ENCODE data around the gene LRRC56. TPM values are rescaled to one million over a fixed set of nuclear protein-coding genes. Genes with fewer than 3 reads are reported as not detected.

The LRRC56 gene
- total RNA-seq, 5 donors from 2014 or later (not counting 1 experiment from before 2014, with no cell fraction given), result 3.4 to 6.1 (median 5.6) TPM

- H3K4me1 ChIP-seq (ENCODE audit: control insufficient read depth in 1 of 2, extremely low read depth in 1 of 2, insufficient read depth in 2 of 2, low read length in 2 of 2), result peaks cover 2 to 28% of the 10 kb centered on the region in 2 experiments
- Mint-ChIP-seq H3K27ac (no peak overlapping the region), H3K27me3 (no peaks in the 10 kb centered on the region), H3K4me1 (peaks cover 7 to 10% (median 8%) of the 10 kb centered on the region in 3 donors), H3K9me3 (no peaks in the 10 kb centered on the region), H3K36me3 (no peaks in the 10 kb centered on the region), H3K4me3 (peak overlapping the region in 2 of 3 donors; percentile 55 to 62)
- peak; percentile 23 to 92 (median 66) for DNase-seq
- H3K27me3 ChIP-seq (replicated peaks in 1 of 2; ENCODE audit: control insufficient read depth in 2 of 2, extremely low read depth in 1 of 2, insufficient read depth in 2 of 2, low read length in 1 of 2), result peaks cover 0 to 23% of the 10 kb centered on the region in 2 experiments
- ChIA-PET POLR2A (interaction anchor here in 1 of 2 donors (0.6 to 0.8 kb wide), 2 partner anchors 139 to 140 kb away, joined by 3 to 6 read pairs; partner anchors contain the start of gene DEAF1), CTCF (interaction anchor here (0.5 to 1.6 kb wide), 14 partner anchors 21 to 204 kb away, joined by 3 to 12 read pairs (median 4); partner anchors contain the start of genes PHRF1 (in 1 of the 2), TALDO1 (in 1 of the 2) and TMEM80 (in 1 of the 2))
- H3K9me3 ChIP-seq, result no peaks in the 10 kb centered on the region
- peak overlapping the region; percentile 28 to 40 for H3K4me3 ChIP-seq (ENCODE audit: control insufficient read depth in 1 of 2, extremely low read depth in 1 of 2, low read length in 1 of 2)
- WGBS (ENCODE audit: insufficient coverage), result 27% methylated on average over 33 of the region's 60 CpGs
- no peak overlapping the region for H3K27ac ChIP-seq (ENCODE audit: low read length)
- peak; percentile 73 to 82 (median 78) for ATAC-seq (replicated peaks in 1 of 4)
- H3K36me3 ChIP-seq (ENCODE audit: control insufficient read depth in 2 of 2, extremely low read depth in 1 of 2, insufficient read depth in 1 of 2, low read length in 1 of 2), result no peaks in the 10 kb centered on the region
Measured at GRCh38 chr11:554428-555226, 17.3 kb downstream of the LRRC56 start.

GRCh38 chr11:555227-555779 is 18.0 kb downstream of the LRRC56 start:
- Histone ChIP-seq H3K4me3 (ENCODE audit: control insufficient read depth in 1 of 2, extremely low read depth in 1 of 2, low read length in 1 of 2) (peak overlapping the region; percentile 40 to 52), H3K27ac (ENCODE audit: low read length) (no peak overlapping the region), H3K4me1 (ENCODE audit: control insufficient read depth in 1 of 2, extremely low read depth in 1 of 2, insufficient read depth in 2 of 2, low read length in 2 of 2) (peaks cover 2 to 35% of the 10 kb centered on the region in 2 experiments), H3K27me3 (replicated peaks in 1 of 2; ENCODE audit: control insufficient read depth in 2 of 2, extremely low read depth in 1 of 2, insufficient read depth in 2 of 2, low read length in 1 of 2) (peaks cover 0 to 22% of the 10 kb centered on the region in 2 experiments), H3K36me3 (ENCODE audit: control insufficient read depth in 2 of 2, extremely low read depth in 1 of 2, insufficient read depth in 1 of 2, low read length in 1 of 2) (no peaks in the 10 kb centered on the region), H3K9me3 (no peaks in the 10 kb centered on the region)
- peak overlapping the region; percentile 24 to 55 (median 34) for H3K4me3 Mint-ChIP-seq
- no peaks in the 10 kb centered on the region for H3K9me3 Mint-ChIP-seq
- DNase-seq, result peak in 1 of 35 experiments; percentile 40
- H3K27me3 Mint-ChIP-seq, result no peaks in the 10 kb centered on the region
- ATAC-seq (replicated peaks in 1 of 4), result peak; percentile 16 to 33 (median 23)
- peaks cover 12 to 15% (median 13%) of the 10 kb centered on the region in 3 donors for H3K4me1 Mint-ChIP-seq
- H3K36me3 Mint-ChIP-seq, result no peaks in the 10 kb centered on the region
- ChIA-PET CTCF (interaction anchor here (0.5 to 1.6 kb wide), 9 partner anchors 21 to 204 kb away, joined by 3 to 12 read pairs (median 4); partner anchors contain the start of genes PHRF1 (in 1 of the 2), TALDO1 (in 1 of the 2) and TMEM80 (in 1 of the 2)), POLR2A (interaction anchor here in 1 of 2 donors (0.6 to 0.8 kb wide), 2 partner anchors 138 to 140 kb away, joined by 3 to 6 read pairs; partner anchors contain the start of gene DEAF1)
- no peak overlapping the region for H3K27ac Mint-ChIP-seq
- WGBS (ENCODE audit: insufficient coverage), result under 1% methylated on average over 55 of the region's 57 CpGs

GRCh38 chr11:555780-556661 is 18.7 kb downstream of the LRRC56 start:
- peaks cover 0 to 22% of the 10 kb centered on the region in 2 experiments for H3K27me3 ChIP-seq (replicated peaks in 1 of 2; ENCODE audit: control insufficient read depth in 2 of 2, extremely low read depth in 1 of 2, insufficient read depth in 2 of 2, low read length in 1 of 2)
- H3K27me3 Mint-ChIP-seq, result no peaks in the 10 kb centered on the region
- peaks cover 12 to 15% (median 13%) of the 10 kb centered on the region in 3 donors for H3K4me1 Mint-ChIP-seq
- DNase-seq (peak in 5 of 35 experiments; percentile 26 to 58 (median 35)), ATAC-seq (replicated peaks in 1 of 4) (no peak)
- no peaks in the 10 kb centered on the region for H3K9me3 Mint-ChIP-seq
- peak overlapping the region in 1 of 2 donors; percentile 44 for H3K4me3 ChIP-seq (ENCODE audit: control insufficient read depth in 1 of 2, extremely low read depth in 1 of 2, low read length in 1 of 2)
- POLR2A ChIA-PET, result no interaction called here
- H3K9me3 ChIP-seq, result no peaks in the 10 kb centered on the region
- 5% methylated on average over 101 of the region's 104 CpGs for WGBS (ENCODE audit: insufficient coverage)
- H3K27ac ChIP-seq (ENCODE audit: low read length), result peak overlapping the region; percentile 18
- H3K36me3 ChIP-seq (ENCODE audit: control insufficient read depth in 2 of 2, extremely low read depth in 1 of 2, insufficient read depth in 1 of 2, low read length in 1 of 2), result no peaks in the 10 kb centered on the region
- peaks cover 2 to 37% of the 10 kb centered on the region in 2 experiments for H3K4me1 ChIP-seq (ENCODE audit: control insufficient read depth in 1 of 2, extremely low read depth in 1 of 2, insufficient read depth in 2 of 2, low read length in 2 of 2)
- no peaks in the 10 kb centered on the region for H3K36me3 Mint-ChIP-seq
- peak overlapping the region in 1 of 2 donors; percentile 52 for H3K27ac Mint-ChIP-seq
- peak overlapping the region; percentile 33 to 52 (median 45) for H3K4me3 Mint-ChIP-seq
- CTCF ChIA-PET, result interaction anchor here (0.7 to 1.6 kb wide), 6 partner anchors 20 to 203 kb away, joined by 3 to 12 read pairs (median 4); partner anchors contain the start of genes PHRF1 (in 1 of the 2) and TMEM80 (in 1 of the 2)

- no peaks in the 10 kb centered on the region for H3K9me3 Mint-ChIP-seq
- Histone ChIP-seq H3K27ac (ENCODE audit: low read length) (peak overlapping the region; percentile 18), H3K4me3 (ENCODE audit: control insufficient read depth in 1 of 2, extremely low read depth in 1 of 2, low read length in 1 of 2) (no peak overlapping the region), H3K9me3 (no peaks in the 10 kb centered on the region), H3K36me3 (ENCODE audit: control insufficient read depth in 2 of 2, extremely low read depth in 1 of 2, insufficient read depth in 1 of 2, low read length in 1 of 2) (no peaks in the 10 kb centered on the region), H3K4me1 (ENCODE audit: control insufficient read depth in 1 of 2, extremely low read depth in 1 of 2, insufficient read depth in 2 of 2, low read length in 2 of 2) (peaks cover 5 to 42% of the 10 kb centered on the region in 2 experiments), H3K27me3 (replicated peaks in 1 of 2; ENCODE audit: control insufficient read depth in 2 of 2, extremely low read depth in 1 of 2, insufficient read depth in 2 of 2, low read length in 1 of 2) (peaks cover 0 to 22% of the 10 kb centered on the region in 2 experiments)
- no peak for DNase-seq
- WGBS (ENCODE audit: insufficient coverage), result 83% methylated on average over 22 of the region's 22 CpGs
- peak overlapping the region; percentile 52 to 57 for H3K27ac Mint-ChIP-seq
- POLR2A ChIA-PET, result no interaction called here
- no peak for ATAC-seq (replicated peaks in 1 of 4)
- CTCF ChIA-PET, result interaction anchor here in 1 of 2 donors (0.6 kb wide), 1 partner anchor 254 kb away, joined by 3 read pairs; no protein-coding TSS in a partner anchor
- H3K36me3 Mint-ChIP-seq, result no peaks in the 10 kb centered on the region
- H3K4me1 Mint-ChIP-seq, result peaks cover 17 to 20% (median 18%) of the 10 kb centered on the region in 3 donors
- no peaks in the 10 kb centered on the region for H3K27me3 Mint-ChIP-seq
- H3K4me3 Mint-ChIP-seq, result peak overlapping the region; percentile 33 to 52 (median 45)
Measured at GRCh38 chr11:556662-557256, 19.4 kb downstream of the LRRC56 start.

- Mint-ChIP-seq H3K36me3 (no peaks in the 10 kb centered on the region), H3K27me3 (no peaks in the 10 kb centered on the region), H3K4me3 (no peak overlapping the region), H3K27ac (peak overlapping the region; percentile 16 to 57), H3K4me1 (peaks cover 18 to 21% (median 21%) of the 10 kb centered on the region in 3 donors), H3K9me3 (no peaks in the 10 kb centered on the region)
- ATAC-seq (replicated peaks in 1 of 4) (no peak), DNase-seq (no peak)
- Histone ChIP-seq H3K27ac (ENCODE audit: low read length) (no peak overlapping the region), H3K4me3 (ENCODE audit: control insufficient read depth in 1 of 2, extremely low read depth in 1 of 2, low read length in 1 of 2) (no peak overlapping the region), H3K36me3 (ENCODE audit: control insufficient read depth in 2 of 2, extremely low read depth in 1 of 2, insufficient read depth in 1 of 2, low read length in 1 of 2) (no peaks in the 10 kb centered on the region), H3K27me3 (replicated peaks in 1 of 2; ENCODE audit: control insufficient read depth in 2 of 2, extremely low read depth in 1 of 2, insufficient read depth in 2 of 2, low read length in 1 of 2) (peaks cover 0 to 19% of the 10 kb centered on the region in 2 experiments), H3K9me3 (no peaks in the 10 kb centered on the region), H3K4me1 (ENCODE audit: control insufficient read depth in 1 of 2, extremely low read depth in 1 of 2, insufficient read depth in 2 of 2, low read length in 2 of 2) (peaks cover 7 to 49% of the 10 kb centered on the region in 2 experiments)
- 80% methylated on average over 10 of the region's 24 CpGs for WGBS (ENCODE audit: insufficient coverage)
- POLR2A ChIA-PET, result interaction anchor here in 1 of 2 donors (0.6 kb wide), 1 partner anchor 91 kb away, joined by 4 read pairs; no protein-coding TSS in a partner anchor
- CTCF ChIA-PET, result no interaction called here
Measured at GRCh38 chr11:557328-558132, 20.2 kb downstream of the LRRC56 start.
